ENCODE results near the gene EDC3.

DNA sequence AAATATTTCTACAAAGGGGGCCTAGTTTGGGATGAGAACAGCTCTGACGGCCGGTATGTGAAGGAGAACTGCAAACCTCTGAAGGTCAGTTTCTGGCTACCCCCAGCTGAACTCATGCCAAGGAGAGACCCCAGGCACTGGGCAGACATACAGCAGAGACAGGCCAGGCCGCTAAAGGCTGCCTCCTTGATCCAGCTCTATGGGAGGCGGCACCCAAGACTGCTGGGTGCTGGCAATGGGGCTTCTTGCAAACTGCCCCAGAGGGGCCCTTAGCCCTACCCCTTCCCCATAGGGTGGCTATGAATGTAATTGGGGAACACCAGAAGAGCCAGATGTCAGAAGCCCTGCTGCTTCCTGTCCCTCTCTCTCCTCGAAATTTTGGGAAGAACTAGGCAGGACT is 66.9 kb downstream of the EDC3 start:
- no peak for TF ChIP-seq RAD21 (IDR thresholded peaks at IDR 0.05; ENCODE audit: low read length)
- no peak for TF ChIP-seq USF2 (IDR thresholded peaks at IDR 0.05; ENCODE audit: low read depth, low read length)
- TF ChIP-seq CTCF (conservative IDR thresholded peaks at IDR 0.05; ENCODE audit: low read depth, low read length): no peak
- no peak for TF ChIP-seq POLR2A (IDR thresholded peaks at IDR 0.05; ENCODE audit: low read depth, low read length)
- TF ChIP-seq RCOR1 (IDR thresholded peaks at IDR 0.05; ENCODE audit: insufficient replicate concordance, low read length): no peak
- TF ChIP-seq MAFK (IDR thresholded peaks at IDR 0.05; ENCODE audit: low read depth, low read length): no peak
- TF ChIP-seq SMC3 (IDR thresholded peaks at IDR 0.05; ENCODE audit: low read depth, low read length): no peak
- no peak for TF ChIP-seq CEBPB (IDR thresholded peaks at IDR 0.05; ENCODE audit: low read depth, low read length)

Measured in IMR-90 (cell line).